DOHH2 (cell line): ENCODE results near the gene LTB4R.

Experiments used
- H3F3A ChIP-seq: fragments of 200-600 bp; sonication (generic), shearing (Covaris generic); 2 replicates; pipeline ENCODE4 v1.6.0; 2016; ENCODE audit warnings: antibody characterized with exemption, mild to moderate bottlenecking; ENCODE audit not compliant: control insufficient read depth, insufficient read depth
- H3K27ac ChIP-seq: fragments of 200-600 bp; sonication (generic); 2 replicates; pipeline ENCODE4 v1.5.1; 2014; ENCODE audit warnings: low read depth, mild to moderate bottlenecking, low read length, moderate library complexity
- H3K27me3 ChIP-seq: fragments of 200-600 bp; sonication (generic); 2 replicates; pipeline ENCODE4 v1.6.1; 2014; ENCODE audit warnings: mild to moderate bottlenecking, low read length, mixed read lengths; ENCODE audit not compliant: control insufficient read depth
- H3K36me3 ChIP-seq: fragments of 200-600 bp; sonication (generic); 2 replicates; pipeline ENCODE4 v1.6.1; 2014; ENCODE audit warnings: mild to moderate bottlenecking, low read length, moderate library complexity, mixed read lengths; ENCODE audit not compliant: control insufficient read depth
- H3K4me1 ChIP-seq: fragments of 200-600 bp; sonication (generic); 2 replicates; pipeline ENCODE4 v1.6.1; 2014; ENCODE audit warnings: mild to moderate bottlenecking, low read length, mixed read lengths; ENCODE audit not compliant: control insufficient read depth
- H3K4me2 ChIP-seq: fragments of 200-600 bp; sonication (generic); 2 replicates; pipeline ENCODE4 v1.6.0; 2014; ENCODE audit warnings: mild to moderate bottlenecking, low read length, moderate library complexity
- H3K4me3 ChIP-seq: fragments of 200-600 bp; sonication (generic); 2 replicates; pipeline ENCODE4 v1.5.1; 2014; ENCODE audit warnings: mild to moderate bottlenecking, low read length, mixed read lengths
- H3K79me2 ChIP-seq: fragments of 200-600 bp; sonication (generic); 2 replicates; pipeline ENCODE4 v1.6.1; 2014; ENCODE audit warnings: mild to moderate bottlenecking, low read length, mixed read lengths; ENCODE audit not compliant: control insufficient read depth
- H3K9me2 ChIP-seq: fragments of 200-600 bp; sonication (generic); replicated peaks from 2 replicates; pipeline ENCODE4 v1.6.1; 2014; ENCODE audit warnings: mild to moderate bottlenecking, low read length, mixed read lengths; ENCODE audit not compliant: control insufficient read depth
- H3K9me3 ChIP-seq: fragments of 200-600 bp; sonication (generic); 2 replicates; pipeline ENCODE4 v1.6.1; 2014; ENCODE audit warnings: antibody characterized with exemption, low read length, mixed read lengths; ENCODE audit not compliant: control insufficient read depth, insufficient read depth
- H4K20me1 ChIP-seq: fragments of 200-600 bp; sonication (generic); 2 replicates; pipeline ENCODE4 v1.6.0; 2014; ENCODE audit warnings: low read depth, mild to moderate bottlenecking, antibody characterized with exemption, low read length, moderate library complexity; ENCODE audit not compliant: control insufficient read depth, insufficient read depth
- CTCF ChIP-seq: fragments of 200-600 bp; sonication (generic); IDR thresholded peaks from one replicate; pipeline ENCODE4 v1.5.1; 2014; ENCODE audit warnings: antibody characterized with exemption, mild to moderate bottlenecking, low read depth, low read length; ENCODE audit not compliant: poor library complexity, severe bottlenecking
- EZH2phosphoT487 ChIP-seq: fragments of 200-600 bp; sonication (generic); IDR thresholded peaks from 2 replicates; pipeline ENCODE4 v1.6.1; 2017; ENCODE audit warnings: borderline replicate concordance, mild to moderate bottlenecking, antibody characterized with exemption, low read length, moderate library complexity, mixed read lengths

The LTB4R gene

GRCh38 chr14:24315807-24316596, 4.7 kb downstream of the LTB4R start:
- TF ChIP-seq EZH2phosphoT487 (no peak), CTCF (no peak)
- no peak overlapping the region for H3K4me3 ChIP-seq
- H3F3A ChIP-seq, result peaks cover 10% of the 10 kb centered on the region; the same call in 1 of the 2 replicates
- H3K9me2 ChIP-seq, result no peaks in the 10 kb centered on the region
- no peaks in the 10 kb centered on the region for H3K9me3 ChIP-seq
- peaks cover 29% of the 10 kb centered on the region for H3K4me1 ChIP-seq
- no peaks in the 10 kb centered on the region for H4K20me1 ChIP-seq
- 0 out of 2 replicates have a peak, but pooled peaks cover 2% of the 10 kb centered on the region for H3K79me2 ChIP-seq
- H3K36me3 ChIP-seq, result peaks cover 20% of the 10 kb centered on the region
- no peak overlapping the region for H3K4me2 ChIP-seq
- H3K27ac ChIP-seq, result no peak overlapping the region
- peaks cover 13% of the 10 kb centered on the region for H3K27me3 ChIP-seq

DNA sequence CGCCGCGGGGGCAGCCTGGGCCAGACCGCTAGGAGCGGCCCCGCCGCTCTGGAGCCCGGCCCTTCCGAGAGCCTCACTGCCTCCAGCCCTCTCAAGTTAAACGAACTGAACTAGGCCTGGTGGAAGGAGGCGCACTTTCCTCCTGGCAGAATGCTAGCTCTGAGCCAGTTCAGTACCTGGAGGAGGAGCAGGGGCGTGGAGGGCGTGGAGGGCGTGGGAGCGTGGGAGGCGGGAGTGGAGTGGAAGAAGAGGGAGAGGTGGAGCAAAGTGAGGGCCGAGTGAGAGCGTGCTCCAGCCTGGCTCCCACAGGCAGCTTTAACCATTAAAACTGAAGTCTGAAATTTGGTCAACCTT, 5.3 kb downstream of the LTB4R start:
- no peak overlapping the region for H3K4me3 ChIP-seq
- TF ChIP-seq CTCF, result no peak
- TF ChIP-seq EZH2phosphoT487, result no peak
- H3F3A ChIP-seq, result peaks cover 10% of the 10 kb centered on the region; the same call in 1 of the 2 replicates
- H4K20me1 ChIP-seq, result no peaks in the 10 kb centered on the region
- no peak overlapping the region for H3K27ac ChIP-seq
- peaks cover 19% of the 10 kb centered on the region for H3K36me3 ChIP-seq
- no peak overlapping the region for H3K4me2 ChIP-seq
- no peaks in the 10 kb centered on the region for H3K9me3 ChIP-seq
- H3K79me2 ChIP-seq, result 0 out of 2 replicates have a peak, but pooled peaks cover 2% of the 10 kb centered on the region
- no peaks in the 10 kb centered on the region for H3K9me2 ChIP-seq
- peaks cover 13% of the 10 kb centered on the region for H3K27me3 ChIP-seq
- H3K4me1 ChIP-seq, result peaks cover 24% of the 10 kb centered on the region

- Histone ChIP-seq H3F3A (peaks cover 10% of the 10 kb centered on the region; the same call in 1 of the 2 replicates), H3K27me3 (peaks cover 13% of the 10 kb centered on the region), H3K36me3 (peaks cover 13% of the 10 kb centered on the region), H3K9me3 (no peaks in the 10 kb centered on the region), H3K4me1 (peaks cover 16% of the 10 kb centered on the region), H3K4me2 (no peak overlapping the region), H4K20me1 (no peaks in the 10 kb centered on the region), H3K4me3 (no peak overlapping the region), H3K27ac (no peak overlapping the region), H3K9me2 (no peaks in the 10 kb centered on the region), H3K79me2 (no peaks in the 10 kb centered on the region)
- no peak for TF ChIP-seq EZH2phosphoT487
- no peak for TF ChIP-seq CTCF
Observed at GRCh38 chr14:24317141-24317928, 6.0 kb downstream of the LTB4R start.
